ENCODE data around the gene CDC14B. TPM values are rescaled to one million over a fixed set of nuclear protein-coding genes. Genes with fewer than 3 reads are reported as not detected.
A peak's percentile ranks its signal among the peaks of the same experiment; 100 is the strongest.

CDC14B gene
- total RNA-seq, 2 donors from 2014 or later, result 18.4 to 19.2 TPM

GRCh38 chr9:96512240-96512639 is 107.4 kb downstream of the CDC14B start:
- H3K4me1 ChIP-seq, result peaks cover 0 to 30% of the 10 kb centered on the region in 2 donors
- no peaks in the 10 kb centered on the region for H3K36me3 ChIP-seq
- H3K9me3 ChIP-seq, result no peaks in the 10 kb centered on the region
- no peak overlapping the region for H3K27ac ChIP-seq
- H3K4me3 ChIP-seq, result no peak overlapping the region
- no peaks in the 10 kb centered on the region for H3K27me3 ChIP-seq
- DNase-seq (ENCODE audit: low spot score), result no peak
- TF ChIP-seq CTCF (IDR thresholded peaks at IDR 0.05), result no peak

- Histone ChIP-seq H3K4me1 (peaks cover 0 to 19% of the 10 kb centered on the region in 2 donors), H3K9me3 (no peaks in the 10 kb centered on the region), H3K27ac (no peak overlapping the region), H3K27me3 (no peaks in the 10 kb centered on the region), H3K4me3 (no peak overlapping the region), H3K36me3 (no peaks in the 10 kb centered on the region)
- TF ChIP-seq CTCF (IDR thresholded peaks at IDR 0.05), result no peak
- no peak for DNase-seq (ENCODE audit: low spot score)
These were observed 109.4 kb downstream of the CDC14B start for GRCh38 chr9:96510258-96510657.

- no peaks in the 10 kb centered on the region for H3K36me3 ChIP-seq
- peaks cover 0 to 16% of the 10 kb centered on the region in 2 donors for H3K4me1 ChIP-seq
- H3K27ac ChIP-seq, result no peak overlapping the region
These were observed 109.8 kb downstream of the CDC14B start for GRCh38 chr9:96509848-96510247.

GRCh38 chr9:96509026-96509425 is 110.6 kb downstream of the CDC14B start:
- Histone ChIP-seq H3K9me3 (no peaks in the 10 kb centered on the region), H3K27me3 (no peaks in the 10 kb centered on the region), H3K4me3 (no peak overlapping the region), H3K36me3 (no peaks in the 10 kb centered on the region), H3K4me1 (peaks cover 0 to 14% of the 10 kb centered on the region in 2 donors), H3K27ac (peak overlapping the region; percentile 30 to 31)
- no peak for DNase-seq (ENCODE audit: low spot score)
- no peak for TF ChIP-seq CTCF (IDR thresholded peaks at IDR 0.05)

More at GRCh38 chr9:96509848-96510247, 109.8 kb downstream of the CDC14B start:
- Histone ChIP-seq H3K27me3 (no peaks in the 10 kb centered on the region), H3K4me3 (no peak overlapping the region), H3K9me3 (no peaks in the 10 kb centered on the region)
- no peak for DNase-seq (ENCODE audit: low spot score)
- no peak for TF ChIP-seq CTCF (IDR thresholded peaks at IDR 0.05)

- Histone ChIP-seq H3K4me3 (no peak overlapping the region), H3K36me3 (no peaks in the 10 kb centered on the region), H3K4me1 (peaks cover 0 to 14% of the 10 kb centered on the region in 2 donors), H3K9me3 (no peaks in the 10 kb centered on the region), H3K27ac (peak overlapping the region; percentile 30 to 31), H3K27me3 (no peaks in the 10 kb centered on the region)
- TF ChIP-seq CTCF (IDR thresholded peaks at IDR 0.05), result no peak
- no peak for DNase-seq (ENCODE audit: low spot score)
These were observed 111.3 kb downstream of the CDC14B start for GRCh38 chr9:96508227-96508940.

Data from right atrium auricular region (tissue), 2 donors.